ENCODE measurements around the gene SLC30A5. TPM values are rescaled to one million over a fixed set of nuclear protein-coding genes. Genes with fewer than 3 reads are reported as not detected.
"Not testable (repeated sequence)": the region's sequence is repeated elsewhere in the genome, so short reads cannot be mapped to it uniquely, and the experiment has no call there.

SLC30A5 gene
- total RNA-seq, 1 donor from 2014 or later, result 45.6 TPM

- no peaks in the 10 kb centered on the region for H3K9me3 ChIP-seq (ENCODE audit: low read depth)
- peak overlapping the region; percentile 98 for H2AFZ ChIP-seq (replicated peaks)
- H3K4me1 ChIP-seq, result no peaks in the 10 kb centered on the region
- DNase-seq (ENCODE audit: low spot score), result no peak
- Mint-ChIP-seq H3K27me3 (ENCODE audit: insufficient read depth, low read depth) (no peaks in the 10 kb centered on the region), H3K36me3 (no peaks in the 10 kb centered on the region), H3K4me3 (no peak overlapping the region), H3K27ac (no peak overlapping the region), H3K4me1 (no peaks in the 10 kb centered on the region), H3K9me3 (no peaks in the 10 kb centered on the region)
- no peak overlapping the region for H3K27ac ChIP-seq
- H3K4me2 ChIP-seq, result no peak overlapping the region
- no peaks in the 10 kb centered on the region for H3K79me2 ChIP-seq (ENCODE audit: low read depth)
- H3K9ac ChIP-seq, result no peak overlapping the region
- no peaks in the 10 kb centered on the region for H3K27me3 ChIP-seq
- no peaks in the 10 kb centered on the region for H3F3A ChIP-seq (ENCODE audit: low read depth)
- TF ChIP-seq EZH2phosphoT487 (IDR thresholded peaks at IDR 0.05), result no peak
- TF ChIP-seq EZH2 (IDR thresholded peaks at IDR 0.05), result no peak
- TF ChIP-seq CTCF (IDR thresholded peaks at IDR 0.05), result no peak
- no peaks in the 10 kb centered on the region for H3K36me3 ChIP-seq
- H3K4me3 ChIP-seq, result no peak overlapping the region
- no peaks in the 10 kb centered on the region for H4K20me1 ChIP-seq (ENCODE audit: low read depth)
Measured at GRCh38 chr5:69084195-69084594, 9.6 kb upstream of the SLC30A5 start.

GRCh38 chr5:69084903-69085302 is 8.9 kb upstream of the SLC30A5 start:
- H3K27me3 Mint-ChIP-seq (ENCODE audit: insufficient read depth, low read depth), result no peaks in the 10 kb centered on the region
- Histone ChIP-seq H3K36me3 (no peaks in the 10 kb centered on the region), H3F3A (ENCODE audit: low read depth) (no peaks in the 10 kb centered on the region), H3K4me2 (no peak overlapping the region), H3K27me3 (no peaks in the 10 kb centered on the region), H3K79me2 (ENCODE audit: low read depth) (no peaks in the 10 kb centered on the region), H3K9ac (no peak overlapping the region), H3K4me1 (no peaks in the 10 kb centered on the region), H2AFZ (replicated peaks) (peak overlapping the region; percentile 42), H3K9me3 (ENCODE audit: low read depth) (no peaks in the 10 kb centered on the region), H3K27ac (no peak overlapping the region), H3K4me3 (no peak overlapping the region), H4K20me1 (ENCODE audit: low read depth) (no peaks in the 10 kb centered on the region)
- no peak overlapping the region for H3K4me3 Mint-ChIP-seq
- TF ChIP-seq CTCF (IDR thresholded peaks at IDR 0.05) (no peak), EZH2phosphoT487 (IDR thresholded peaks at IDR 0.05) (no peak), EZH2 (IDR thresholded peaks at IDR 0.05) (no peak)
- H3K4me1 Mint-ChIP-seq, result no peaks in the 10 kb centered on the region
- no peaks in the 10 kb centered on the region for H3K36me3 Mint-ChIP-seq
- DNase-seq (ENCODE audit: low spot score), result no peak
- H3K9me3 Mint-ChIP-seq, result no peaks in the 10 kb centered on the region
- H3K27ac Mint-ChIP-seq, result no peak overlapping the region

GRCh38 chr5:69086206-69086605 is 7.6 kb upstream of the SLC30A5 start:
- no peaks in the 10 kb centered on the region for H3F3A ChIP-seq (ENCODE audit: low read depth)
- no peak overlapping the region for H3K27ac Mint-ChIP-seq
- H3K4me2 ChIP-seq, result no peak overlapping the region
- H3K27me3 Mint-ChIP-seq (ENCODE audit: insufficient read depth, low read depth), result no peaks in the 10 kb centered on the region
- no peak overlapping the region for H3K9ac ChIP-seq
- no peaks in the 10 kb centered on the region for H3K4me1 ChIP-seq
- H3K36me3 ChIP-seq, result no peaks in the 10 kb centered on the region
- no peaks in the 10 kb centered on the region for H3K4me1 Mint-ChIP-seq
- no peaks in the 10 kb centered on the region for H4K20me1 ChIP-seq (ENCODE audit: low read depth)
- no peaks in the 10 kb centered on the region for H3K36me3 Mint-ChIP-seq
- no peak overlapping the region for H2AFZ ChIP-seq (replicated peaks)
- H3K4me3 ChIP-seq, result no peak overlapping the region
- no peak for DNase-seq (ENCODE audit: low spot score)
- H3K9me3 Mint-ChIP-seq, result no peaks in the 10 kb centered on the region
- no peak overlapping the region for H3K4me3 Mint-ChIP-seq
- TF ChIP-seq EZH2phosphoT487 (IDR thresholded peaks at IDR 0.05), result no peak
- no peak for TF ChIP-seq CTCF (IDR thresholded peaks at IDR 0.05)
- TF ChIP-seq EZH2 (IDR thresholded peaks at IDR 0.05), result no peak
- H3K9me3 ChIP-seq (ENCODE audit: low read depth), result no peaks in the 10 kb centered on the region
- H3K79me2 ChIP-seq (ENCODE audit: low read depth), result no peaks in the 10 kb centered on the region
- no peak overlapping the region for H3K27ac ChIP-seq
- no peaks in the 10 kb centered on the region for H3K27me3 ChIP-seq

GRCh38 chr5:69088006-69088405 is 5.8 kb upstream of the SLC30A5 start:
- not testable (repeated sequence) for H3K27me3 ChIP-seq; H3K4me1 Mint-ChIP-seq; H3K27ac ChIP-seq; H3K4me2 ChIP-seq; H3K4me3 ChIP-seq; H3K4me1 ChIP-seq; H3F3A ChIP-seq (ENCODE audit: low read depth); H4K20me1 ChIP-seq (ENCODE audit: low read depth); H3K27ac Mint-ChIP-seq; H3K36me3 Mint-ChIP-seq; H3K27me3 Mint-ChIP-seq (ENCODE audit: insufficient read depth, low read depth); H3K4me3 Mint-ChIP-seq; H3K9me3 Mint-ChIP-seq; H3K9ac ChIP-seq; H3K9me3 ChIP-seq (ENCODE audit: low read depth); H2AFZ ChIP-seq (replicated peaks); H3K79me2 ChIP-seq (ENCODE audit: low read depth); H3K36me3 ChIP-seq; DNase-seq (ENCODE audit: low spot score)

All from neural progenitor cell (in vitro differentiated cells).